Stomach (tissue), 9 donors: ENCODE measurements around the gene PIK3CB. TPM values are rescaled to one million over a fixed set of nuclear protein-coding genes. Genes with fewer than 3 reads are reported as not detected.

ENCODE experiments used
- DNase-seq, 2 donors: peaks; one replicate each; pipeline versions ENCODE4 v3.0.0 to v3.0.0-alpha.2; 2013 to 2019
- H3K27ac ChIP-seq, 5 donors: fragments of 200-600 bp in 4 of 5; sonication (generic) in 4 of 5; one replicate each; pipeline ENCODE4 v1.5.1; 2013 to 2019; ENCODE audit warnings: mild to moderate bottlenecking in 1 of 5, moderate library complexity in 1 of 5
- H3K27me3 ChIP-seq, 3 donors: fragments of 200-600 bp; sonication (generic); one replicate each; pipeline ENCODE4 v1.5.1; 2017 to 2019; ENCODE audit warnings: mixed run types in 1 of 3
- H3K36me3 ChIP-seq, 4 donors: fragments of 200-600 bp; sonication (generic); 1 replicate in 3 of 4; 2 replicates in 1 of 4; pipeline ENCODE4 v1.5.1; 2016 to 2019
- H3K4me1 ChIP-seq, 4 donors: fragments of 200-600 bp; sonication (generic); one replicate each; pipeline ENCODE4 v1.5.1; 2016 to 2019
- H3K4me3 ChIP-seq, 4 donors: fragments of 200-600 bp; sonication (generic) in 3 of 4; one replicate each; pipeline ENCODE4 v1.5.1; 2016 to 2019; ENCODE audit warnings: mild to moderate bottlenecking in 1 of 4
- H3K9me3 ChIP-seq, 4 donors: fragments of 200-600 bp; sonication (generic); one replicate each; pipeline ENCODE4 v1.5.1; 2016 to 2019
- CTCF ChIP-seq, 7 experiments: fragments of 450-650 bp in 4 of 7; fragments of 200-600 bp in 3 of 7; sonication (generic) in 3 of 7; IDR thresholded peaks; one replicate each; pipeline ENCODE4 v1.5.1; 2016 to 2019; ENCODE audit warnings: antibody characterized with exemption in 7 of 7, control low read depth in 2 of 7, mild to moderate bottlenecking in 1 of 7
- EP300 ChIP-seq: sonication (generic); formaldehyde crosslinking; IDR thresholded peaks from one replicate; pipeline ENCODE4 v1.6.1; 2017; ENCODE audit warnings: antibody characterized with exemption
- POLR2A ChIP-seq, 4 donors: fragments of 450-650 bp; IDR thresholded peaks; one replicate each; pipeline ENCODE4 v1.6.1; 2016; ENCODE audit warnings: antibody characterized with exemption in 4 of 4, control low read depth in 2 of 4, mild to moderate bottlenecking in 1 of 4, moderate library complexity in 1 of 4
- POLR2AphosphoS5 ChIP-seq, 3 donors: sonication (generic); formaldehyde crosslinking; IDR thresholded peaks; one replicate each; pipeline ENCODE4 v1.6.1; 2016; ENCODE audit warnings: antibody characterized with exemption in 3 of 3
- WGBS, 5 donors: extraction: QIAGEN DNeasy Blood & Tissue Kit in 3 of 5; methylation state at CpG; one replicate each; pipeline versions ENCODE4 v1.1.5 to v1.1.7; 2013 to 2018; 5-methylcytosine and 5-hydroxymethylcytosine counted together
- intact Hi-C: fragments of 100-400 bp; cut with DNase I; formaldehyde crosslinking; loops from one replicate; pipeline ENCODE4 v1.15.1; 2023; ENCODE audit warnings: low total_unique reads
- polyA plus RNA-seq, 3 donors: library from polyadenylated mRNA; stranded (reverse); fragments of 200-250 nt; gene quantifications; one replicate each; pipeline ENCODE4 v1.2.3, GENCODE V29; 2013
- total RNA-seq, 5 donors: library from RNA; depleted of rRNA; stranded (reverse); fragments of >200 nt; gene quantifications; one replicate each; pipeline versions ENCODE4 v1.1.0 to v1.2.3, GENCODE V29; 2014 to 2016
- donor health status: healthy with polysubstance abuse.
- donor health status: Bipolar disorder and iron deficiency.
- donor health status: healthy.

Gene PIK3CB
- total and polyA plus RNA-seq, 8 donors, result 2.9 to 43.7 (median 9.2) TPM

GRCh38 chr3:138767498-138768104, 67.1 kb downstream of the PIK3CB start:
- Histone ChIP-seq H3K9me3 (peaks cover 0 to 14% (median 7%) of the 10 kb centered on the region in 4 donors), H3K27ac (no peak overlapping the region), H3K4me3 (no peak overlapping the region), H3K4me1 (no peaks in the 10 kb centered on the region), H3K36me3 (peaks cover 0 to 20% (median 16%) of the 10 kb centered on the region in 4 donors), H3K27me3 (no peaks in the 10 kb centered on the region)
- 96 to 100% (median 99%) methylated on average over 8 to 11 of the region's 11 CpGs for WGBS, 5 donors
- no peak for DNase-seq
- intact Hi-C loops, result no loop called here
- no peak for TF ChIP-seq CTCF (IDR thresholded peaks at IDR 0.05)
- no peak for TF ChIP-seq POLR2A (IDR thresholded peaks at IDR 0.05)
- no peak for TF ChIP-seq POLR2AphosphoS5 (IDR thresholded peaks at IDR 0.05)
- no peak for TF ChIP-seq EP300

DNA sequence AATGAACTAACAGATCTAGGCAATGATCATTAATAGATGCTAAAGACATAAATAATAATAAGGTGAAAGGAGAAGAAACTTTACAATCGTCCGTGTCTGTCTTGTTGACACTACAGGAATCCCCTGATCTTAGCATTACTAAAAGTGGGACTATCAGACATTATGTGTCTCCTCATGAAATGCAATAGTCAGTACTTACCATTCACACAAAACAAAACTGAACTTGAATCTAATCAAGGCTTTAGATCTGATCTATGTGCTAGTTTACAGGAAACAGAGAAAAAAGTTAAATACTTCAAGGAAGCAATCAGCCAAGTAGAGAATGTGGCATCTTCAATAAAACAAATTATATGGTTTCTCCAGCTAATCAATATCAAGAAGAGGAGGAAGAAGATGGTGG, 73.7 kb downstream of the PIK3CB start:
- intact Hi-C loops, result no loop called here
- Histone ChIP-seq H3K4me3 (no peak overlapping the region), H3K36me3 (peaks cover 0 to 15% (median 0%) of the 10 kb centered on the region in 4 donors), H3K9me3 (no peaks in the 10 kb centered on the region), H3K4me1 (no peaks in the 10 kb centered on the region), H3K27me3 (no peaks in the 10 kb centered on the region), H3K27ac (no peak overlapping the region)
- no peak for DNase-seq
- TF ChIP-seq POLR2AphosphoS5 (IDR thresholded peaks at IDR 0.05) (no peak), EP300 (no peak), CTCF (IDR thresholded peaks at IDR 0.05) (no peak), POLR2A (IDR thresholded peaks at IDR 0.05) (no peak)
- WGBS, 5 donors, result 86 to 97% (median 90%) methylated on average over 2 of the region's 2 CpGs

- Histone ChIP-seq H3K4me3 (no peak overlapping the region), H3K9me3 (no peaks in the 10 kb centered on the region), H3K36me3 (peaks cover 0 to 16% (median 9%) of the 10 kb centered on the region in 4 donors), H3K4me1 (no peaks in the 10 kb centered on the region), H3K27ac (no peak overlapping the region), H3K27me3 (no peaks in the 10 kb centered on the region)
- peak in 1 of 2 donors; percentile 16 for DNase-seq
- TF ChIP-seq POLR2AphosphoS5 (IDR thresholded peaks at IDR 0.05), result no peak
- no peak for TF ChIP-seq POLR2A (IDR thresholded peaks at IDR 0.05)
- no peak for TF ChIP-seq EP300
- no peak for TF ChIP-seq CTCF (IDR thresholded peaks at IDR 0.05)
- 74 to 85% (median 81%) methylated on average over 2 of the region's 2 CpGs for WGBS, 5 donors
- intact Hi-C loops, result no loop called here
Observed at GRCh38 chr3:138748190-138748589, 86.5 kb downstream of the PIK3CB start.

DNA sequence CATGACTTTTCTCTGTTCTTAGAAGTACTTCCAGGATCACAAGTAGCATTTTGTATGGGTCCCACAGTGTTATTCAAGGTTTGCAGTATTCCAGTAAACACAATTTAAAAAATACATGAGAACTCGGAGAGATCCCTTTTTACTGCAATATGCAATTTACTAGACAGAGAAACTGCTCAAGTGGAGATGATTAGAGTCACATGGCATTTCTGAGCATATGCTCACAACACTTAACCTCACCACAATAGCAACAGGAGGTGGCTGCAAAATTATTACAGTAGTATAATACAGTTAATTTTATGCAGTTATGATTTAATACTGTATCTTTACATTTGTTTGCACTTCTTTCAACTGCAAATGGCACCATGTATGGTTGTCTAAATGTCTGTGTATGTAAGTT, 87.5 kb downstream of the PIK3CB start:
- DNase-seq, result no peak
- intact Hi-C loops, result no loop called here
- H3K27me3 ChIP-seq, result no peaks in the 10 kb centered on the region
- no peaks in the 10 kb centered on the region for H3K9me3 ChIP-seq
- 84 to 91% (median 90%) methylated on average over 1 of the region's 1 CpG for WGBS, 5 donors
- TF ChIP-seq CTCF (IDR thresholded peaks at IDR 0.05), result no peak
- H3K4me3 ChIP-seq, result no peak overlapping the region
- no peak overlapping the region for H3K27ac ChIP-seq
- no peaks in the 10 kb centered on the region for H3K4me1 ChIP-seq
- H3K36me3 ChIP-seq, result peaks cover 0 to 8% (median 5%) of the 10 kb centered on the region in 4 donors
